Vagina (tissue), 2 donors: Measurements from ENCODE around the gene GSTM5.
"Not testable (repeated sequence)": the region's sequence is repeated elsewhere in the genome, so short reads cannot be mapped to it uniquely, and the experiment has no call there.

ENCODE experiments used
- CTCF ChIP-seq, 3 experiments: fragments of 450-650 bp in 2 of 3; fragments of 200-600 bp in 1 of 3; sonication (generic) in 1 of 3; IDR thresholded peaks; one replicate each; pipeline ENCODE4 v1.5.1; 2017 to 2019; ENCODE audit warnings: antibody characterized with exemption in 3 of 3, mild to moderate bottlenecking in 2 of 3, moderate library complexity in 2 of 3
- POLR2A ChIP-seq, 2 donors: fragments of 450-650 bp; IDR thresholded peaks; one replicate each; pipeline ENCODE4 v1.6.1; 2017; ENCODE audit warnings: antibody characterized with exemption in 2 of 2, mild to moderate bottlenecking in 2 of 2, moderate library complexity in 2 of 2

DNA sequence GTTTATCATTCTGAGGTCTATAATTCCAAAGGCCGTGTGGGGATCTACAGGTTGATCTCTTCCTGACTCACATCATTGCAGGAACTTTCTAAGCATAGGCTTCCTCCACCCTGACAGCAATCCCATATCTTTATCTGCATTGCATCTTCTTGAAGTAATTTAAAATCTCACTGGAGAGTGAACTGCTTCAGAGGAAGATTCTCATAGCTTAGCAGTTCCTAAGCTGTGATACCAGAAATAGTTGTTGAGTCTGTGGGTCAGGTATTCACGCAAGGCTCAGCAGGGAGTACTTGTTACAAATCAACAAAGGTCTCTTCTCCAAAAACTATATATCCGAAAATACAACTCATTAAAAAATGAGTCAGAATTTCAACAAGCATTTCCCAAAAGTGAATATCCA is 16.9 kb upstream of the GSTM5 start:
- TF ChIP-seq POLR2A, CTCF (IDR thresholded peaks at IDR 0.05): not testable (repeated sequence)
